IMR-90 (cell line): Measurements from ENCODE around the gene DUSP8. TPM values are rescaled to one million over a fixed set of nuclear protein-coding genes. Genes with fewer than 3 reads are reported as not detected.

Experiments
- ATAC-seq: fragments of 200-7000 bp; cut with Tn5 transposase; 2 replicates; pipeline ENCODE4 v1.9.1; 2020; ENCODE audit warnings: low read depth, mild to moderate bottlenecking, moderate library complexity
- BruUV-seq: library from RNA; stranded (reverse); fragments of 400-500 nt; replicated peaks from 2 replicates; lab custom pipeline; 2021; lab: Mats Ljungman, UMichigan
- CTCF ChIA-PET: fragments of 300-600 bp; formaldehyde crosslinking; extraction: SDS; loops from one replicate; lab custom pipeline; 2021; ENCODE audit warnings: antibody characterized with exemption; lab: Yijun Ruan, JAX
- POLR2A ChIA-PET: fragments of 300-600 bp; sonication (Branson Sonifier 250); formaldehyde crosslinking; loops from one replicate; lab custom pipeline; 2022; ENCODE audit warnings: antibody characterized with exemption; ENCODE audit not compliant: unreplicated experiment; lab: Charles Lee
- DNase-seq: peaks from one replicate; pipeline ENCODE4 v3.0.0; 2013
- H2AFZ ChIP-seq: replicated peaks from 2 replicates; pipeline ENCODE3; 2013; ENCODE audit warnings: low read length, mild to moderate bottlenecking; ENCODE audit not compliant: poor library complexity
- H2AK5ac ChIP-seq: 2 replicates; pipeline ENCODE4 v1.6.1; 2013; ENCODE audit warnings: low read depth, low read length, inconsistent platforms
- H2AK9ac ChIP-seq: replicated peaks from 2 replicates; pipeline ENCODE3; 2013; ENCODE audit warnings: mild to moderate bottlenecking, low read depth, low read length, moderate library complexity; ENCODE audit not compliant: poor library complexity
- H2BK120ac ChIP-seq: 2 replicates; pipeline ENCODE4 v1.6.1; 2013; ENCODE audit warnings: low read depth, low read length, inconsistent platforms
- H2BK15ac ChIP-seq: 3 replicates; pipeline ENCODE4 v1.6.1; 2013; ENCODE audit warnings: low read depth, low read length, inconsistent platforms
- H2BK20ac ChIP-seq: 2 replicates; pipeline ENCODE4 v1.6.1; 2013; ENCODE audit warnings: low read depth, mild to moderate bottlenecking, inconsistent platforms, low read length, moderate library complexity
- H2BK5ac ChIP-seq: 2 replicates; pipeline ENCODE4 v1.6.1; 2013; ENCODE audit warnings: mild to moderate bottlenecking, low read depth, low read length, inconsistent platforms; ENCODE audit not compliant: poor library complexity, severe bottlenecking
- H3K14ac ChIP-seq: replicated peaks from 2 replicates; pipeline ENCODE4 v1.6.1; 2013; ENCODE audit warnings: low read depth, low read length, inconsistent platforms
- H3K18ac ChIP-seq: 2 replicates; pipeline ENCODE4 v1.6.1; 2013; ENCODE audit warnings: low read depth, low read length, control low read depth
- H3K23ac ChIP-seq: 2 replicates; pipeline ENCODE4 v1.6.1; 2013; ENCODE audit warnings: low read depth, low read length, inconsistent platforms
- H3K27ac ChIP-seq: 2 replicates; pipeline ENCODE4 v1.5.1; 2013; ENCODE audit warnings: mild to moderate bottlenecking, control low read depth, low read length; ENCODE audit not compliant: insufficient read depth
- H3K27me3 ChIP-seq: 2 replicates; pipeline ENCODE4 v1.6.1; 2013; ENCODE audit warnings: low read length; ENCODE audit not compliant: control insufficient read depth, insufficient read depth
- H3K36me3 ChIP-seq: 2 replicates; pipeline ENCODE4 v1.6.1; 2013; ENCODE audit warnings: low read length, mixed read lengths; ENCODE audit not compliant: control insufficient read depth, insufficient read depth
- H3K4ac ChIP-seq: 2 replicates; pipeline ENCODE4 v1.6.1; 2013; ENCODE audit warnings: low read depth, low read length, inconsistent platforms
- H3K4me1 ChIP-seq: 2 replicates; pipeline ENCODE4 v1.6.1; 2013; ENCODE audit warnings: low read length, mixed read lengths; ENCODE audit not compliant: control insufficient read depth, insufficient read depth
- H3K4me2 ChIP-seq: 2 replicates; pipeline ENCODE4 v1.6.1; 2013; ENCODE audit warnings: low read depth, mild to moderate bottlenecking, control low read depth, low read length, moderate library complexity
- H3K4me3 ChIP-seq: 2 replicates; pipeline ENCODE4 v1.5.1; 2013; ENCODE audit warnings: low read depth, mild to moderate bottlenecking, control low read depth, low read length, moderate library complexity; ENCODE audit not compliant: insufficient read depth
- H3K56ac ChIP-seq: 2 replicates; pipeline ENCODE4 v1.6.1; 2013; ENCODE audit warnings: low read length, inconsistent platforms; ENCODE audit not compliant: insufficient read depth; ENCODE audit errors: extremely low read depth
- H3K79me1 ChIP-seq, 2 experiments: 2 replicates each; pipeline ENCODE4 v1.6.1; 2013; ENCODE audit warnings: low read length in 2 of 2, inconsistent platforms in 1 of 2, low read depth in 1 of 2
- H3K9ac ChIP-seq: 2 replicates; pipeline ENCODE4 v1.6.1; 2013; ENCODE audit warnings: low read depth, low read length, control low read depth
- H3K9me1 ChIP-seq: 2 replicates; pipeline ENCODE4 v1.6.1; 2013; ENCODE audit warnings: low read length, inconsistent platforms; ENCODE audit not compliant: insufficient read depth
- H3K9me3 ChIP-seq: 2 replicates; pipeline ENCODE4 v1.6.1; 2013; ENCODE audit warnings: low read length; ENCODE audit not compliant: control insufficient read depth, insufficient read depth
- H4K20me1 ChIP-seq: 2 replicates; pipeline ENCODE4 v1.6.1; 2013; ENCODE audit warnings: low read length, inconsistent platforms; ENCODE audit not compliant: insufficient read depth
- H4K5ac ChIP-seq: 2 replicates; pipeline ENCODE4 v1.6.1; 2013; ENCODE audit warnings: mild to moderate bottlenecking, low read depth, low read length, control low read depth
- H4K8ac ChIP-seq, 2 experiments: 2 replicates each; pipeline ENCODE4 v1.6.1; 2013; ENCODE audit warnings: low read depth in 2 of 2, low read length in 2 of 2, control low read depth in 1 of 2, inconsistent platforms in 1 of 2
- H4K91ac ChIP-seq: 2 replicates; pipeline ENCODE4 v1.6.1; 2013; ENCODE audit warnings: low read depth, low read length, inconsistent platforms; ENCODE audit not compliant: insufficient read depth
- BHLHE40 ChIP-seq: fragments of 150-350 bp; IDR thresholded peaks from 2 replicates; pipeline ENCODE4 v1.6.1; 2016; ENCODE audit warnings: mild to moderate bottlenecking, low read depth, low read length
- CEBPB ChIP-seq: IDR thresholded peaks from 2 replicates; pipeline ENCODE4 v1.6.1; 2012; ENCODE audit warnings: low read depth, low read length, improper control_type of control experiment
- CHD1 ChIP-seq: IDR thresholded peaks from 2 replicates; pipeline ENCODE4 v1.6.1; 2012; ENCODE audit warnings: low read depth, low read length, improper control_type of control experiment
- CTCF ChIP-seq: conservative IDR thresholded peaks from 2 replicates; pipeline ENCODE4 v1.5.1; 2012; ENCODE audit warnings: mild to moderate bottlenecking, low read depth, low read length, improper control_type of control experiment
- ELK1 ChIP-seq: fragments of 150-350 bp; IDR thresholded peaks from 2 replicates; pipeline ENCODE4 v1.6.1; 2016; ENCODE audit warnings: low read depth, mild to moderate bottlenecking, low read length, moderate library complexity, borderline replicate concordance
- FOS ChIP-seq: fragments of 150-350 bp; IDR thresholded peaks from 2 replicates; pipeline ENCODE4 v1.6.1; 2016; ENCODE audit warnings: low read depth, low read length
- MAFK ChIP-seq: IDR thresholded peaks from 2 replicates; pipeline ENCODE4 v1.6.1; 2012; ENCODE audit warnings: low read depth, low read length, improper control_type of control experiment
- MAZ ChIP-seq: IDR thresholded peaks from 2 replicates; pipeline ENCODE4 v1.6.1; 2012; ENCODE audit warnings: low read depth, mild to moderate bottlenecking, low read length, improper control_type of control experiment, moderate library complexity, borderline replicate concordance
- MXI1 ChIP-seq: IDR thresholded peaks from 2 replicates; pipeline ENCODE4 v1.6.1; 2012; ENCODE audit warnings: low read depth, mild to moderate bottlenecking, low read length, moderate library complexity, borderline replicate concordance
- NFE2L2 ChIP-seq: fragments of 150-350 bp; IDR thresholded peaks from 2 replicates; pipeline ENCODE4 v1.6.1; 2016; ENCODE audit warnings: low read depth, mild to moderate bottlenecking, low read length
- POLR2A ChIP-seq: IDR thresholded peaks from 2 replicates; pipeline ENCODE4 v1.6.1; 2012; ENCODE audit warnings: mild to moderate bottlenecking, low read depth, low read length
- RAD21 ChIP-seq: IDR thresholded peaks from 2 replicates; pipeline ENCODE4 v1.6.1; 2012; ENCODE audit warnings: low read length, improper control_type of control experiment
- RCOR1 ChIP-seq: IDR thresholded peaks from 2 replicates; pipeline ENCODE4 v1.6.1; 2012; ENCODE audit warnings: mild to moderate bottlenecking, low read length, improper control_type of control experiment; ENCODE audit not compliant: insufficient replicate concordance
- RFX5 ChIP-seq: IDR thresholded peaks from 2 replicates; pipeline ENCODE4 v1.8.0; 2012; ENCODE audit warnings: low read depth, mild to moderate bottlenecking, low read length, moderate library complexity
- SMC3 ChIP-seq: fragments of 150-350 bp; IDR thresholded peaks from 2 replicates; pipeline ENCODE4 v1.6.1; 2016; ENCODE audit warnings: low read depth, mild to moderate bottlenecking, antibody characterized with exemption, low read length, moderate library complexity
- USF2 ChIP-seq: fragments of 150-350 bp; IDR thresholded peaks from 2 replicates; pipeline ENCODE4 v1.6.1; 2017; ENCODE audit warnings: mild to moderate bottlenecking, antibody characterized with exemption, low read length, low read depth
- WGBS, 2 experiments: methylation state at CpG; one replicate each; pipeline versions ENCODE4 v1.1.5 to v1.1.7; 2013; ENCODE audit warnings: missing lambda C conversion rate in 2 of 2; ENCODE audit not compliant: insufficient read length in 1 of 2; ENCODE audit errors: extremely low coverage in 2 of 2; 5-methylcytosine and 5-hydroxymethylcytosine counted together
- dilution Hi-C: fragments of 300-500 bp; cut with HindIII; formaldehyde crosslinking; loops from one replicate; pipeline ENCODE4 v1.14.3; 2018; ENCODE audit warnings: low sequenced_read_pairs; ENCODE audit not compliant: unreplicated experiment
- in situ Hi-C: fragments of 300-500 bp; cut with MboI; formaldehyde crosslinking; loops from 3 replicates; pipeline ENCODE4 v1.14.3; 2019; ENCODE audit warnings: low sequenced_read_pairs, inconsistent platforms, mixed read lengths
- intact Hi-C: fragments of 100-400 bp; cut with micrococcal nuclease; formaldehyde crosslinking; loops from 2 replicates; pipeline ENCODE4 v1.10.0; 2022
- polyA plus RNA-seq, 3 experiments: library from polyadenylated mRNA; depleted of rRNA; stranded (reverse); fragments of >200 nt; gene quantifications; 2 replicates each; pipeline ENCODE4 v1.2.3, GENCODE V29; 2012; ENCODE audit warnings: low replicate concordance in 1 of 3
- total RNA-seq: library from RNA; depleted of rRNA; stranded (reverse); fragments of >200 nt; gene quantifications from 2 replicates; pipeline ENCODE4 v1.2.3, GENCODE V29; 2012

DUSP8 gene
- total and polyA plus RNA-seq, 2 of the 4 experiments (the other 2 are of a cell fraction), result 0.72 to 4.2 TPM

GRCh38 chr11:1511937-1512496 lies 60.1 kb downstream of the DUSP8 start:
- no peak overlapping the region for H3K4me3 ChIP-seq
- intact Hi-C loops, result no loop called here
- dilution Hi-C loops, result no loop called here
- no peaks in the 10 kb centered on the region for H3K9me3 ChIP-seq
- H4K8ac ChIP-seq, result no peak overlapping the region
- H2BK5ac ChIP-seq, result no peak overlapping the region
- no peak overlapping the region for H3K23ac ChIP-seq
- BruUV-seq, result no TSS peak
- in situ Hi-C loops, result loop anchor here (25.0 kb wide), 1 partner anchor 300 kb away; the partner anchor contains the start of gene MUC5B
- no peak overlapping the region for H3K56ac ChIP-seq
- H3K4ac ChIP-seq, result no peak overlapping the region
- no peak overlapping the region for H3K27ac ChIP-seq
- no peak overlapping the region for H3K4me2 ChIP-seq
- H3K4me1 ChIP-seq, result peaks cover 12% of the 10 kb centered on the region
- peaks cover 81% of the 10 kb centered on the region for H4K20me1 ChIP-seq
- H3K9ac ChIP-seq, result no peak overlapping the region
- H2BK15ac ChIP-seq, result no peak overlapping the region
- ChIA-PET CTCF (no interaction called here), POLR2A (no interaction called here)
- DNase-seq, result no peak
- no peaks in the 10 kb centered on the region for H3K27me3 ChIP-seq
- H2AK9ac ChIP-seq, result no peak overlapping the region
- TF ChIP-seq POLR2A (no peak), BHLHE40 (no peak), RFX5 (no peak), RAD21 (no peak), ELK1 (no peak), MXI1 (no peak), USF2 (no peak), MAFK (no peak), CTCF (no peak), RCOR1 (no peak), CEBPB (no peak), SMC3 (no peak), MAZ (no peak), NFE2L2 (no peak), CHD1 (no peak), FOS (no peak)
- no peak overlapping the region for H3K14ac ChIP-seq
- no peak for ATAC-seq
- H4K5ac ChIP-seq, result no peak overlapping the region
- no peak overlapping the region for H2BK20ac ChIP-seq
- H3K36me3 ChIP-seq, result no peaks in the 10 kb centered on the region
- H3K18ac ChIP-seq, result no peak overlapping the region
- H2AFZ ChIP-seq, result peak overlapping the region; percentile 27
- H2AK5ac ChIP-seq, result no peak overlapping the region
- peaks cover 3% of the 10 kb centered on the region; the same call in 1 of the 2 replicates for H3K9me1 ChIP-seq
- peaks cover 27 to 68% of the 10 kb centered on the region in 2 experiments for H3K79me1 ChIP-seq
- H4K91ac ChIP-seq, result no peak overlapping the region
- H2BK120ac ChIP-seq, result no peak overlapping the region
- 92% methylated on average over 2 of the region's 12 CpGs; no CpG with 5 or more reads in 1 of the 2 experiments for WGBS, 2 experiments
